ENCODE results near the gene PCK1.

Gene PCK1

GRCh38 chr20:57589728-57590484 lies 29.0 kb downstream of the PCK1 start:
- DNase-seq, result no peak

GRCh38 chr20:57590485-57591288 lies 29.8 kb downstream of the PCK1 start:
- no peak for DNase-seq

- DNase-seq, result no peak
Observed at GRCh38 chr20:57591289-57592229, 30.6 kb downstream of the PCK1 start.

- DNase-seq, result no peak
Observed at GRCh38 chr20:57592263-57593092, 31.6 kb downstream of the PCK1 start.

GRCh38 chr20:57593134-57593886 lies 32.4 kb downstream of the PCK1 start:
- DNase-seq, result no peak

- peak in 1 of 2 experiments; percentile 8 for DNase-seq
Observed at GRCh38 chr20:57594092-57594951, 33.4 kb downstream of the PCK1 start.

GRCh38 chr20:57595041-57596030 lies 34.4 kb downstream of the PCK1 start:
- DNase-seq, result no peak

GRCh38 chr20:57596358-57596757 lies 35.4 kb downstream of the PCK1 start:
- no peak for DNase-seq

GRCh38 chr20:57596998-57597939 lies 36.4 kb downstream of the PCK1 start:
- peak in 1 of 2 experiments; percentile 28 for DNase-seq

GRCh38 chr20:57598060-57598459 lies 37.1 kb downstream of the PCK1 start:
- DNase-seq, result no peak

- no peak for DNase-seq
Observed at GRCh38 chr20:57598491-57598890, 37.6 kb downstream of the PCK1 start.

GRCh38 chr20:57600320-57601210 lies 39.7 kb downstream of the PCK1 start:
- DNase-seq, result no peak

- no peak for DNase-seq
Observed at GRCh38 chr20:57601211-57601570, 40.3 kb downstream of the PCK1 start.

GRCh38 chr20:57601737-57602136 lies 40.8 kb downstream of the PCK1 start:
- DNase-seq, result no peak

- DNase-seq, result no peak
Observed at GRCh38 chr20:57603120-57603519, 42.2 kb downstream of the PCK1 start.

GRCh38 chr20:57605045-57605444 lies 44.1 kb downstream of the PCK1 start:
- no peak for DNase-seq

GRCh38 chr20:57605878-57606277 lies 45.0 kb downstream of the PCK1 start:
- no peak for DNase-seq

Measured in NCI-H524 (cell line).